HG02571 (cell line): ENCODE results near the gene SCAF4.
"Not testable (repeated sequence)": the region's sequence is repeated elsewhere in the genome, so short reads cannot be mapped to it uniquely, and the experiment has no call there.

Experiments used
- ATAC-seq: cut with Tn5 transposase; IDR thresholded peaks from one replicate; pipeline ENCODE4 v1.9.1; 2021; ENCODE audit warnings: mild to moderate bottlenecking, moderate library complexity; ENCODE audit not compliant: unreplicated experiment

Gene SCAF4

GRCh38 chr21:31675960-31676359 is 56.0 kb downstream of the SCAF4 start:
- no peak for ATAC-seq

- no peak for ATAC-seq
Observed at GRCh38 chr21:31675318-31675717, 56.6 kb downstream of the SCAF4 start.

GRCh38 chr21:31673321-31673912 is 58.5 kb downstream of the SCAF4 start:
- ATAC-seq: no peak

- no peak for ATAC-seq
Observed at GRCh38 chr21:31671931-31672330, 60.0 kb downstream of the SCAF4 start.

GRCh38 chr21:31671146-31671716 is 60.7 kb downstream of the SCAF4 start:
- no peak for ATAC-seq

GRCh38 chr21:31670070-31670469 is 61.8 kb downstream of the SCAF4 start:
- ATAC-seq: no peak

- ATAC-seq: no peak
Observed at GRCh38 chr21:31668651-31669491, 63.0 kb downstream of the SCAF4 start.

GRCh38 chr21:31667639-31668038 is 64.3 kb downstream of the SCAF4 start:
- ATAC-seq: no peak

- no peak for ATAC-seq
Observed at GRCh38 chr21:31667132-31667531, 64.8 kb downstream of the SCAF4 start.

- no peak for ATAC-seq
Observed at GRCh38 chr21:31666445-31667010, 65.4 kb downstream of the SCAF4 start.

GRCh38 chr21:31665869-31666268 is 66.0 kb downstream of the SCAF4 start:
- not testable (repeated sequence) for ATAC-seq

GRCh38 chr21:31665397-31665796 is 66.5 kb downstream of the SCAF4 start:
- no peak for ATAC-seq

- no peak for ATAC-seq
Observed at GRCh38 chr21:31663584-31664249, 68.2 kb downstream of the SCAF4 start.

GRCh38 chr21:31660591-31660990 is 71.3 kb downstream of the SCAF4 start:
- no peak for ATAC-seq

GRCh38 chr21:31660259-31660565 is 71.7 kb downstream of the SCAF4 start:
- ATAC-seq: peak; percentile 32

- ATAC-seq: peak; percentile 95
Observed at GRCh38 chr21:31659536-31660258, 72.2 kb downstream of the SCAF4 start, which contains the start of gene SOD1. SOD1 (plus strand) TSS chr21:31659693; CDS start chr21:31659770, 77 bp downstream.

- ATAC-seq: peak; percentile 14
Observed at GRCh38 chr21:31659286-31659535, 72.7 kb downstream of the SCAF4 start.

GRCh38 chr21:31658053-31658452 is 73.9 kb downstream of the SCAF4 start:
- no peak for ATAC-seq

GRCh38 chr21:31656199-31657095 is 75.5 kb downstream of the SCAF4 start:
- ATAC-seq: no peak
